IMR-90 (cell line): Measurements from ENCODE around the gene IL1F10.

Experiments
- CTCF ChIP-seq: conservative IDR thresholded peaks from 2 replicates; pipeline ENCODE4 v1.5.1; 2012; ENCODE audit warnings: mild to moderate bottlenecking, low read depth, low read length, improper control_type of control experiment
- MAFK ChIP-seq: IDR thresholded peaks from 2 replicates; pipeline ENCODE4 v1.6.1; 2012; ENCODE audit warnings: low read depth, low read length, improper control_type of control experiment
- MXI1 ChIP-seq: IDR thresholded peaks from 2 replicates; pipeline ENCODE4 v1.6.1; 2012; ENCODE audit warnings: low read depth, mild to moderate bottlenecking, low read length, moderate library complexity, borderline replicate concordance
- POLR2A ChIP-seq: IDR thresholded peaks from 2 replicates; pipeline ENCODE4 v1.6.1; 2012; ENCODE audit warnings: mild to moderate bottlenecking, low read depth, low read length

DNA sequence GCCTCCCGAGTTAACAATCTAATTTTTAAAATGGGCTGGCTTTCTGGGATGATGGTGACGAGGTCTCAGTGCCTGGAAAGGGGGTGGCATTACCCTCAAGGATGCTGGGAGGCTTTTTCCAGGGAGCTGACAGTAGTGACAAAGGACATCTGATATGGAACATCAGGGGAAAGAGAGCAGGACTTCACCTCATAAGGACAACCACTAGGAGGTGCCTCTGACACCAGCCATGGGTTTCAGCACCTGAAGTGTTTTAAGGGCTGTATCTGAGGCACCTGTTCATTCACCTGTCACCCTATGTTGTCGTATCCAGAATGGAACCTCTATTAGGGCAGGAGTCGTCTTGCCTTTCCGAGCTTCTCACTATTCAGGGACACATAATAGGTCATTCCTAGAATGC lies 25.9 kb upstream of the IL1F10 start:
- TF ChIP-seq CTCF (no peak), POLR2A (no peak), MAFK (no peak), MXI1 (no peak)
